Keratinocyte (primary cell): Measurements from ENCODE around the gene ALB.

ENCODE experiments used
- EZH2 ChIP-seq: IDR thresholded peaks from one replicate; pipeline ENCODE4 v1.6.1; 2012; ENCODE audit warnings: inconsistent platforms, mild to moderate bottlenecking, low read length, moderate library complexity
- TF ChIP-seq, protein P1 (sequence below), 3 experiments: IDR thresholded peaks in 1 of 3; conservative IDR thresholded peaks in 1 of 3; optimal IDR thresholded peaks in 1 of 3; 2 replicates in 2 of 3; 3 replicates in 1 of 3; pipeline versions ENCODE3 to v1.5.1; 2011; ENCODE audit warnings: low read length in 3 of 3, mild to moderate bottlenecking in 3 of 3, moderate library complexity in 2 of 3, control low read depth in 1 of 3, inconsistent platforms in 1 of 3; ENCODE audit not compliant: insufficient read depth in 2 of 3; ENCODE audit errors: extremely low read depth in 1 of 3

DNA sequence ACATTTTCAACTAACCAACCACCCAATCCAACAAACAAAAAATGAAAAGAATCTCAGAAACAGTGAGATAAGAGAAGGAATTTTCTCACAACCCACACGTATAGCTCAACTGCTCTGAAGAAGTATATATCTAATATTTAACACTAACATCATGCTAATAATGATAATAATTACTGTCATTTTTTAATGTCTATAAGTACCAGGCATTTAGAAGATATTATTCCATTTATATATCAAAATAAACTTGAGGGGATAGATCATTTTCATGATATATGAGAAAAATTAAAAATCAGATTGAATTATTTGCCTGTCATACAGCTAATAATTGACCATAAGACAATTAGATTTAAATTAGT lies 27.7 kb downstream of the ALB start:
- TF ChIP-seq, protein P1, sequence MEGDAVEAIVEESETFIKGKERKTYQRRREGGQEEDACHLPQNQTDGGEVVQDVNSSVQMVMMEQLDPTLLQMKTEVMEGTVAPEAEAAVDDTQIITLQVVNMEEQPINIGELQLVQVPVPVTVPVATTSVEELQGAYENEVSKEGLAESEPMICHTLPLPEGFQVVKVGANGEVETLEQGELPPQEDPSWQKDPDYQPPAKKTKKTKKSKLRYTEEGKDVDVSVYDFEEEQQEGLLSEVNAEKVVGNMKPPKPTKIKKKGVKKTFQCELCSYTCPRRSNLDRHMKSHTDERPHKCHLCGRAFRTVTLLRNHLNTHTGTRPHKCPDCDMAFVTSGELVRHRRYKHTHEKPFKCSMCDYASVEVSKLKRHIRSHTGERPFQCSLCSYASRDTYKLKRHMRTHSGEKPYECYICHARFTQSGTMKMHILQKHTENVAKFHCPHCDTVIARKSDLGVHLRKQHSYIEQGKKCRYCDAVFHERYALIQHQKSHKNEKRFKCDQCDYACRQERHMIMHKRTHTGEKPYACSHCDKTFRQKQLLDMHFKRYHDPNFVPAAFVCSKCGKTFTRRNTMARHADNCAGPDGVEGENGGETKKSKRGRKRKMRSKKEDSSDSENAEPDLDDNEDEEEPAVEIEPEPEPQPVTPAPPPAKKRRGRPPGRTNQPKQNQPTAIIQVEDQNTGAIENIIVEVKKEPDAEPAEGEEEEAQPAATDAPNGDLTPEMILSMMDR (optimal IDR thresholded peaks at IDR 0.05 in 1 of 3, IDR thresholded peaks at IDR 0.05 in 1 of 3, conservative IDR thresholded peaks at IDR 0.05 in 1 of 3; ENCODE audit: extremely low read depth in 1 of 3, insufficient read depth in 2 of 3, low read length in 3 of 3) = no peak
- no peak for TF ChIP-seq EZH2
